Keratinocyte (primary cell): ENCODE measurements around the gene SMURF1.

ENCODE experiments used
- EZH2 ChIP-seq: IDR thresholded peaks from one replicate; pipeline ENCODE4 v1.6.1; 2012; ENCODE audit warnings: inconsistent platforms, mild to moderate bottlenecking, low read length, moderate library complexity
- TF ChIP-seq, protein P1 (sequence below), 3 experiments: IDR thresholded peaks in 1 of 3; conservative IDR thresholded peaks in 1 of 3; optimal IDR thresholded peaks in 1 of 3; 2 replicates in 2 of 3; 3 replicates in 1 of 3; pipeline versions ENCODE3 to v1.5.1; 2011; ENCODE audit warnings: low read length in 3 of 3, mild to moderate bottlenecking in 3 of 3, moderate library complexity in 2 of 3, control low read depth in 1 of 3, inconsistent platforms in 1 of 3; ENCODE audit not compliant: insufficient read depth in 2 of 3; ENCODE audit errors: extremely low read depth in 1 of 3

DNA sequence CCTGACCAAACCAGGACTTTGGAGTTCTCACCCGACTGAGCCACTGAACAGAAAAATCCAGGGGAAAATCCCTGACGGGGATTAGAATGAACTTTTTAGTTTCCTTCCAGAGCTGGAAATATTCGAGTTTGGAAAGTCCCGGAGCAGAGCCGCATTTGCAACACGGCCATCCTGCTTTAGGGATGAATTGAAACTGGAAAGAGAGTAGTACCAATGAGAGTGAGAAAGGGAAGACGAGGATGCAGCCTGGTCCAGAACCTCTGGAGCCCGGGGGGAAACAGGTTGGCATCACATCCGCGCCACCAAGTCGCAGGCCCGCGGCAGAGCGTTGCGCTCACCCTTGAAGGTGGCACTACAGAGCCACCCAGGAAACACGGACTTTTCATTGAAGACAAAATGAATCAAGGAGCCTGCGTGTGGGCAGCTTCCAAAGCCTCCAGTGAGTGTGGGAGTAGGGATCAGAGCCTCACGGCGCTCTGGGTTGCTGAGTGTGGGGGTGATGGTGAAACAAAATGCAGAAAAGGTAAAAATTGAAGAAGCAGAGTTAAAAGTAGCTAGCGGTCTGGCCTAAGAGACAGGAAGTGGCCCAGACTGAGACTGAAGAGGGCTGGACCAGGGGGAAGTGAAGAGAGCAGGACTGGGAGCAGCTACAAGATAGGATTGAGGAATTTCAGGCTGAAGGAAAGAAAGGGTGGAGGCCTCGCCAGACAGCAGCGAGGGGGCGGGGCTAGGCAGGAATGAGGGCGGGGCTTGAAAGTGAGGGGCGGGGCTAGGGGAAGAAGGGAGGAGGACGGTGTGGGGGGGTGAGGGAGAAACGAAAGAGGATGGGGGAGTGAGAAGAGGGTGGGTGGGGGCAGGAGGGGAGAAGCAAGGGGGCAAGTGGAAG, 1.8 kb downstream of the SMURF1 start:
- TF ChIP-seq, protein P1, sequence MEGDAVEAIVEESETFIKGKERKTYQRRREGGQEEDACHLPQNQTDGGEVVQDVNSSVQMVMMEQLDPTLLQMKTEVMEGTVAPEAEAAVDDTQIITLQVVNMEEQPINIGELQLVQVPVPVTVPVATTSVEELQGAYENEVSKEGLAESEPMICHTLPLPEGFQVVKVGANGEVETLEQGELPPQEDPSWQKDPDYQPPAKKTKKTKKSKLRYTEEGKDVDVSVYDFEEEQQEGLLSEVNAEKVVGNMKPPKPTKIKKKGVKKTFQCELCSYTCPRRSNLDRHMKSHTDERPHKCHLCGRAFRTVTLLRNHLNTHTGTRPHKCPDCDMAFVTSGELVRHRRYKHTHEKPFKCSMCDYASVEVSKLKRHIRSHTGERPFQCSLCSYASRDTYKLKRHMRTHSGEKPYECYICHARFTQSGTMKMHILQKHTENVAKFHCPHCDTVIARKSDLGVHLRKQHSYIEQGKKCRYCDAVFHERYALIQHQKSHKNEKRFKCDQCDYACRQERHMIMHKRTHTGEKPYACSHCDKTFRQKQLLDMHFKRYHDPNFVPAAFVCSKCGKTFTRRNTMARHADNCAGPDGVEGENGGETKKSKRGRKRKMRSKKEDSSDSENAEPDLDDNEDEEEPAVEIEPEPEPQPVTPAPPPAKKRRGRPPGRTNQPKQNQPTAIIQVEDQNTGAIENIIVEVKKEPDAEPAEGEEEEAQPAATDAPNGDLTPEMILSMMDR (optimal IDR thresholded peaks at IDR 0.05 in 1 of 3, IDR thresholded peaks at IDR 0.05 in 1 of 3, conservative IDR thresholded peaks at IDR 0.05 in 1 of 3; ENCODE audit: extremely low read depth in 1 of 3, insufficient read depth in 2 of 3, low read length in 3 of 3) = peak in 1 of 3 experiments; percentile 6
- no peak for TF ChIP-seq EZH2
